IMR-90 (cell line): ENCODE results near the gene BRINP3. TPM values are rescaled to one million over a fixed set of nuclear protein-coding genes. Genes with fewer than 3 reads are reported as not detected.

Experiments
- ATAC-seq: fragments of 200-7000 bp; cut with Tn5 transposase; 2 replicates; pipeline ENCODE4 v1.9.1; 2020; ENCODE audit warnings: low read depth, mild to moderate bottlenecking, moderate library complexity
- BruUV-seq: library from RNA; stranded (reverse); fragments of 400-500 nt; replicated peaks from 2 replicates; lab custom pipeline; 2021; lab: Mats Ljungman, UMichigan
- CTCF ChIA-PET: fragments of 300-600 bp; formaldehyde crosslinking; extraction: SDS; loops from one replicate; lab custom pipeline; 2021; ENCODE audit warnings: antibody characterized with exemption; lab: Yijun Ruan, JAX
- POLR2A ChIA-PET: fragments of 300-600 bp; sonication (Branson Sonifier 250); formaldehyde crosslinking; loops from one replicate; lab custom pipeline; 2022; ENCODE audit warnings: antibody characterized with exemption; ENCODE audit not compliant: unreplicated experiment; lab: Charles Lee
- DNase-seq: peaks from one replicate; pipeline ENCODE4 v3.0.0; 2013
- H2AFZ ChIP-seq: replicated peaks from 2 replicates; pipeline ENCODE3; 2013; ENCODE audit warnings: low read length, mild to moderate bottlenecking; ENCODE audit not compliant: poor library complexity
- H2AK5ac ChIP-seq: 2 replicates; pipeline ENCODE4 v1.6.1; 2013; ENCODE audit warnings: low read depth, low read length, inconsistent platforms
- H2AK9ac ChIP-seq: replicated peaks from 2 replicates; pipeline ENCODE3; 2013; ENCODE audit warnings: mild to moderate bottlenecking, low read depth, low read length, moderate library complexity; ENCODE audit not compliant: poor library complexity
- H2BK120ac ChIP-seq: 2 replicates; pipeline ENCODE4 v1.6.1; 2013; ENCODE audit warnings: low read depth, low read length, inconsistent platforms
- H2BK15ac ChIP-seq: 3 replicates; pipeline ENCODE4 v1.6.1; 2013; ENCODE audit warnings: low read depth, low read length, inconsistent platforms
- H2BK20ac ChIP-seq: 2 replicates; pipeline ENCODE4 v1.6.1; 2013; ENCODE audit warnings: low read depth, mild to moderate bottlenecking, inconsistent platforms, low read length, moderate library complexity
- H2BK5ac ChIP-seq: 2 replicates; pipeline ENCODE4 v1.6.1; 2013; ENCODE audit warnings: mild to moderate bottlenecking, low read depth, low read length, inconsistent platforms; ENCODE audit not compliant: poor library complexity, severe bottlenecking
- H3K14ac ChIP-seq: replicated peaks from 2 replicates; pipeline ENCODE4 v1.6.1; 2013; ENCODE audit warnings: low read depth, low read length, inconsistent platforms
- H3K18ac ChIP-seq: 2 replicates; pipeline ENCODE4 v1.6.1; 2013; ENCODE audit warnings: low read depth, low read length, control low read depth
- H3K23ac ChIP-seq: 2 replicates; pipeline ENCODE4 v1.6.1; 2013; ENCODE audit warnings: low read depth, low read length, inconsistent platforms
- H3K27ac ChIP-seq: 2 replicates; pipeline ENCODE4 v1.5.1; 2013; ENCODE audit warnings: mild to moderate bottlenecking, control low read depth, low read length; ENCODE audit not compliant: insufficient read depth
- H3K27me3 ChIP-seq: 2 replicates; pipeline ENCODE4 v1.6.1; 2013; ENCODE audit warnings: low read length; ENCODE audit not compliant: control insufficient read depth, insufficient read depth
- H3K36me3 ChIP-seq: 2 replicates; pipeline ENCODE4 v1.6.1; 2013; ENCODE audit warnings: low read length, mixed read lengths; ENCODE audit not compliant: control insufficient read depth, insufficient read depth
- H3K4ac ChIP-seq: 2 replicates; pipeline ENCODE4 v1.6.1; 2013; ENCODE audit warnings: low read depth, low read length, inconsistent platforms
- H3K4me1 ChIP-seq: 2 replicates; pipeline ENCODE4 v1.6.1; 2013; ENCODE audit warnings: low read length, mixed read lengths; ENCODE audit not compliant: control insufficient read depth, insufficient read depth
- H3K4me2 ChIP-seq: 2 replicates; pipeline ENCODE4 v1.6.1; 2013; ENCODE audit warnings: low read depth, mild to moderate bottlenecking, control low read depth, low read length, moderate library complexity
- H3K4me3 ChIP-seq: 2 replicates; pipeline ENCODE4 v1.5.1; 2013; ENCODE audit warnings: low read depth, mild to moderate bottlenecking, control low read depth, low read length, moderate library complexity; ENCODE audit not compliant: insufficient read depth
- H3K56ac ChIP-seq: 2 replicates; pipeline ENCODE4 v1.6.1; 2013; ENCODE audit warnings: low read length, inconsistent platforms; ENCODE audit not compliant: insufficient read depth; ENCODE audit errors: extremely low read depth
- H3K79me1 ChIP-seq, 2 experiments: 2 replicates each; pipeline ENCODE4 v1.6.1; 2013; ENCODE audit warnings: low read length in 2 of 2, inconsistent platforms in 1 of 2, low read depth in 1 of 2
- H3K9ac ChIP-seq: 2 replicates; pipeline ENCODE4 v1.6.1; 2013; ENCODE audit warnings: low read depth, low read length, control low read depth
- H3K9me1 ChIP-seq: 2 replicates; pipeline ENCODE4 v1.6.1; 2013; ENCODE audit warnings: low read length, inconsistent platforms; ENCODE audit not compliant: insufficient read depth
- H3K9me3 ChIP-seq: 2 replicates; pipeline ENCODE4 v1.6.1; 2013; ENCODE audit warnings: low read length; ENCODE audit not compliant: control insufficient read depth, insufficient read depth
- H4K20me1 ChIP-seq: 2 replicates; pipeline ENCODE4 v1.6.1; 2013; ENCODE audit warnings: low read length, inconsistent platforms; ENCODE audit not compliant: insufficient read depth
- H4K5ac ChIP-seq: 2 replicates; pipeline ENCODE4 v1.6.1; 2013; ENCODE audit warnings: mild to moderate bottlenecking, low read depth, low read length, control low read depth
- H4K8ac ChIP-seq, 2 experiments: 2 replicates each; pipeline ENCODE4 v1.6.1; 2013; ENCODE audit warnings: low read depth in 2 of 2, low read length in 2 of 2, control low read depth in 1 of 2, inconsistent platforms in 1 of 2
- H4K91ac ChIP-seq: 2 replicates; pipeline ENCODE4 v1.6.1; 2013; ENCODE audit warnings: low read depth, low read length, inconsistent platforms; ENCODE audit not compliant: insufficient read depth
- MAZ ChIP-seq: IDR thresholded peaks from 2 replicates; pipeline ENCODE4 v1.6.1; 2012; ENCODE audit warnings: low read depth, mild to moderate bottlenecking, low read length, improper control_type of control experiment, moderate library complexity, borderline replicate concordance
- NFE2L2 ChIP-seq: fragments of 150-350 bp; IDR thresholded peaks from 2 replicates; pipeline ENCODE4 v1.6.1; 2016; ENCODE audit warnings: low read depth, mild to moderate bottlenecking, low read length
- POLR2A ChIP-seq: IDR thresholded peaks from 2 replicates; pipeline ENCODE4 v1.6.1; 2012; ENCODE audit warnings: mild to moderate bottlenecking, low read depth, low read length
- RFX5 ChIP-seq: IDR thresholded peaks from 2 replicates; pipeline ENCODE4 v1.8.0; 2012; ENCODE audit warnings: low read depth, mild to moderate bottlenecking, low read length, moderate library complexity
- SMC3 ChIP-seq: fragments of 150-350 bp; IDR thresholded peaks from 2 replicates; pipeline ENCODE4 v1.6.1; 2016; ENCODE audit warnings: low read depth, mild to moderate bottlenecking, antibody characterized with exemption, low read length, moderate library complexity
- WGBS, 2 experiments: methylation state at CpG; one replicate each; pipeline versions ENCODE4 v1.1.5 to v1.1.7; 2013; ENCODE audit warnings: missing lambda C conversion rate in 2 of 2; ENCODE audit not compliant: insufficient read length in 1 of 2; ENCODE audit errors: extremely low coverage in 2 of 2; 5-methylcytosine and 5-hydroxymethylcytosine counted together
- dilution Hi-C: fragments of 300-500 bp; cut with HindIII; formaldehyde crosslinking; loops from one replicate; pipeline ENCODE4 v1.14.3; 2018; ENCODE audit warnings: low sequenced_read_pairs; ENCODE audit not compliant: unreplicated experiment
- in situ Hi-C: fragments of 300-500 bp; cut with MboI; formaldehyde crosslinking; loops from 3 replicates; pipeline ENCODE4 v1.14.3; 2019; ENCODE audit warnings: low sequenced_read_pairs, inconsistent platforms, mixed read lengths
- intact Hi-C: fragments of 100-400 bp; cut with micrococcal nuclease; formaldehyde crosslinking; loops from 2 replicates; pipeline ENCODE4 v1.10.0; 2022
- polyA plus RNA-seq, 3 experiments: library from polyadenylated mRNA; depleted of rRNA; stranded (reverse); fragments of >200 nt; gene quantifications; 2 replicates each; pipeline ENCODE4 v1.2.3, GENCODE V29; 2012; ENCODE audit warnings: low replicate concordance in 1 of 3
- total RNA-seq: library from RNA; depleted of rRNA; stranded (reverse); fragments of >200 nt; gene quantifications from 2 replicates; pipeline ENCODE4 v1.2.3, GENCODE V29; 2012
- TF ChIP-seq, protein P1 (sequence below): fragments of 150-350 bp; IDR thresholded peaks from 2 replicates; pipeline ENCODE4 v1.6.1; 2016; ENCODE audit warnings: low read depth, mild to moderate bottlenecking, low read length, moderate library complexity, borderline replicate concordance
- TF ChIP-seq, protein P2 (sequence below): fragments of 150-350 bp; IDR thresholded peaks from 2 replicates; pipeline ENCODE4 v1.6.1; 2017; ENCODE audit warnings: mild to moderate bottlenecking, antibody characterized with exemption, low read length, low read depth

BRINP3 gene
- total and polyA plus RNA-seq, 2 of the 4 experiments (the other 2 are of a cell fraction) = 0.15 to 0.36 TPM

DNA sequence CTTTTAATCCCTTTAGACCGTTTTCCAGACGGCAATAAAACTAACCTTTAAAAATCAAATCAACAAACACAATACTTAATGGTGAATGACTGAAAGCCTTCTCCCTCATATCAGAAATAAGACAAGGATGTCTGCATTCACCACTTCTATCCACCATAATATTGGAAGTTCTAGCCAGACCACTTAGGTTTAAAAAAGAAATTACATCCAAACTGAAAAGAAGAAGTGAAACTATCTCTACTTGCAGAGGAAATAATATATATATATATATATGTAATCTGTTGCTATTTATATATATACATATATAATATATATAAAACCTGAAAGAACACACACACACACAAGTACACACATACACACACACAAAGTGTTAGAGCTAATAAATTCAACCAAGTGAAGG, 100.4 kb downstream of the BRINP3 start:
- Histone ChIP-seq H2BK5ac (no peak overlapping the region), H4K8ac (no peak overlapping the region), H2BK120ac (no peak overlapping the region), H2BK20ac (no peak overlapping the region), H3K4me3 (no peak overlapping the region), H3K4me2 (no peak overlapping the region), H2BK15ac (no peak overlapping the region), H3K27me3 (no peaks in the 10 kb centered on the region), H2AFZ (no peak overlapping the region), H3K27ac (no peak overlapping the region), H3K36me3 (no peaks in the 10 kb centered on the region), H2AK5ac (no peak overlapping the region), H3K18ac (no peak overlapping the region), H4K20me1 (no peaks in the 10 kb centered on the region), H3K23ac (no peak overlapping the region), H3K14ac (no peak overlapping the region), H3K4ac (no peak overlapping the region), H3K4me1 (no peaks in the 10 kb centered on the region), H3K9me1 (no peaks in the 10 kb centered on the region), H3K79me1 (no peaks in the 10 kb centered on the region), H3K9ac (no peak overlapping the region), H4K5ac (no peak overlapping the region), H2AK9ac (no peak overlapping the region), H4K91ac (no peak overlapping the region), H3K56ac (no peak overlapping the region), H3K9me3 (no peaks in the 10 kb centered on the region)
- ChIA-PET CTCF (interaction anchor here (0.6 kb wide), 1 partner anchor 87 kb away, joined by 3 read pairs; no protein-coding TSS in a partner anchor), POLR2A (no interaction called here)
- TF ChIP-seq, protein P1, sequence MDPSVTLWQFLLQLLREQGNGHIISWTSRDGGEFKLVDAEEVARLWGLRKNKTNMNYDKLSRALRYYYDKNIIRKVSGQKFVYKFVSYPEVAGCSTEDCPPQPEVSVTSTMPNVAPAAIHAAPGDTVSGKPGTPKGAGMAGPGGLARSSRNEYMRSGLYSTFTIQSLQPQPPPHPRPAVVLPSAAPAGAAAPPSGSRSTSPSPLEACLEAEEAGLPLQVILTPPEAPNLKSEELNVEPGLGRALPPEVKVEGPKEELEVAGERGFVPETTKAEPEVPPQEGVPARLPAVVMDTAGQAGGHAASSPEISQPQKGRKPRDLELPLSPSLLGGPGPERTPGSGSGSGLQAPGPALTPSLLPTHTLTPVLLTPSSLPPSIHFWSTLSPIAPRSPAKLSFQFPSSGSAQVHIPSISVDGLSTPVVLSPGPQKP = no peak
- TF ChIP-seq, protein P2, sequence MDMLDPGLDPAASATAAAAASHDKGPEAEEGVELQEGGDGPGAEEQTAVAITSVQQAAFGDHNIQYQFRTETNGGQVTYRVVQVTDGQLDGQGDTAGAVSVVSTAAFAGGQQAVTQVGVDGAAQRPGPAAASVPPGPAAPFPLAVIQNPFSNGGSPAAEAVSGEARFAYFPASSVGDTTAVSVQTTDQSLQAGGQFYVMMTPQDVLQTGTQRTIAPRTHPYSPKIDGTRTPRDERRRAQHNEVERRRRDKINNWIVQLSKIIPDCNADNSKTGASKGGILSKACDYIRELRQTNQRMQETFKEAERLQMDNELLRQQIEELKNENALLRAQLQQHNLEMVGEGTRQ = no peak
- TF ChIP-seq NFE2L2 (no peak), RFX5 (no peak), MAZ (no peak), POLR2A (no peak), SMC3 (no peak)
- in situ Hi-C loops (no loop called here), intact Hi-C loops (loop anchor here (10.0 kb wide), 1 partner anchor 672 kb away; no protein-coding TSS in a partner anchor), dilution Hi-C loops (no loop called here)
- BruUV-seq = no TSS peak
- DNase-seq (no peak), ATAC-seq (no peak)
- no CpG with 5 or more reads among the region's 2 CpGs for WGBS, 2 experiments
